ENCODE results near the gene ARAP2.

The ARAP2 gene

GRCh38 chr4:36111172-36111571 is 133.1 kb downstream of the ARAP2 start:
- no peak for DNase-seq

DNA sequence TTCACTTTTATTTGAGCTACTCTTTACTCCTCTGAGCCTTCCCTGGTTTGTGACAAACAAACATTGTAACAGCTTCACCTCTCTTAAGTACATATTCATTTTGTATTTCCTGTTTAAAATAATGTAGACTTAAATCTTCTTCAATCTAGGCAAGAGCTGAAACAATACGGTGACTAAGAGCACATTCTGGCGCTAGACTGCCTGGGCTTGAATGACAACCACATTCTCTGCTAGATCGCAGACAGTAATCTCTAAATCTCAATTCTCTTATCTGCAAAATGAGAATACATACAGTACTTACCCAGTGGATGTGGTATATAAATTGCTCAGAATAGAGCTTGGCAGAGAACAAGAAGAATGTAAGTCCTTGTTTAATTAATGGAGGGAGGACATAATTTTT is 144.8 kb downstream of the ARAP2 start:
- no peak for DNase-seq

DNA sequence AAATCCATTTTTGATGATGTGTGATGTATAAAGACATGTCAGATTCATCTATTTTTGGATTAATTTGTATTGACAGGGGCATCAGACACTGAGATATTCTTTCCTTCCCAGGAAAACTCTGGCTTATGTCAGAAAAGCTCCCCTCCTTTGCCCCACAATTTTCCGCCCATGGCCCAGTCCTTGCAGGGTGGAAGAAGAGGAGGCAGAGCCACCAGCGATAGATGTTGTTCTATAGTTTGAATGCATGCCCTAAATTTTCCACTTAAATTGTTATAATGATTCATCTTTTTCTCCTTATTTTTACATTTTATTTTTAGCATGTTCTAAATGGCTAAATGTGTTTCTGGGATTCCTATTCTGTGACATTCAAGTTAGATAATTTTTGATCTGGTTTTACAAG is 149.3 kb downstream of the ARAP2 start:
- DNase-seq, result no peak

- DNase-seq, result no peak
These were observed 152.3 kb downstream of the ARAP2 start for GRCh38 chr4:36091997-36092396.

- DNase-seq, result no peak
These were observed 155.8 kb downstream of the ARAP2 start for GRCh38 chr4:36088542-36088941.

- DNase-seq, result no peak
These were observed 158.0 kb downstream of the ARAP2 start for GRCh38 chr4:36086261-36086786.

DNA sequence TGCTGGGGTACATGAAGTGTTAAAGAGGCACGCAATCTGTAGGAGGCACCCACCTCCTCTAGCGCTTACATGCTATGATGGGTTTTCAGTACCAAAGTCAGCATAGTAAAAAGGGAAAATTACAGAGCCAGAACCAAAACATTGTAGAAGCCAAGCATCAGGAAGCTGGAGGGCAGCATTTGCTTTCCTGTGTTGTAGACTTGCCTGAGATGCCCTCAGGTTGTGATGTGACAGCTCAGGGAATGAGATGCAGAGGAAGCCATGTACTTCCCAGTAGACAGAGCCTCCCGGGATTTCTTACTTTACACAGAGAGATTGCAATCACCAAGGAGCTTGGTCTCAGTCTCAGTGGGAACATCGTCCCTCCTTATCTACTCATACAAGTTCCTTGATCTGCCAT is 161.5 kb downstream of the ARAP2 start:
- DNase-seq, result no peak

DNA sequence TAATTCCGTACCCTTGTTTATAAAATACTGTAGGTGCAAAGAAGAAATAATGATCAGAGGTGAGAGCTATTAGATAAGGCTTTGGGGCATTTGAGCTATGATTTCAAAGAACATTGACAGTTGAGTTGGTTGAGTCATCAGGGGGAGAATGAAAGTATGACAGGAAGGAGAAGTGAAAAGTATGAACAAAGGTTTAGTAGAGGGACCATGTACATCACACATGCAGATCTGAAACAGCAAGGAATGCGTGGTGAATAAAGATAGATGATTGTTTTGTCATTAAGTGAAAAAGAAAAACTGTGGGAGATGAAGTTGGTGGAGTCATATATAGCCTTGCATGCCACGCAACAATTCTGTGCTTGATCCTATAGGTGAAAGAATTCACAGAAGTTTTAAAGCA is 163.1 kb downstream of the ARAP2 start:
- no peak for DNase-seq

DNA sequence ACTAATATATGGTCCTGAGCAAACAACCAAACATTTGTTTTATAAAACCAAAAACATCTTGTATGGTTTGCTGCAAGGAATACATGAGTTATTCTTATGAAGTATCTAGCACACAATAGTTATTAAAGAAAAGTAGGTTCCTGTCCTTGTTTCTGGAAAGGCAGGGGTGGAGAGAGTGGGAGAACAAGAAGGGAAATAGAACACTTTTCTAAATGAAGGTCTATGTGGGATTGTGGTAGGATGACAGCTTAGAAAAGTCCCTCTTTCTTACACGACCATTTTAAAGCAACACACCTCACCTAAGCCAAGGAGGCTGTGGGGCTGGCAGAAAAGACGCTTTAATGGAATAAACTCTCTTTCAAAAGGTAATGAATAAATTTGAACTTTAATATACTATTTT is 164.6 kb downstream of the ARAP2 start:
- no peak for DNase-seq

GRCh38 chr4:36078319-36078718 is 166.0 kb downstream of the ARAP2 start:
- DNase-seq, result no peak

DNA sequence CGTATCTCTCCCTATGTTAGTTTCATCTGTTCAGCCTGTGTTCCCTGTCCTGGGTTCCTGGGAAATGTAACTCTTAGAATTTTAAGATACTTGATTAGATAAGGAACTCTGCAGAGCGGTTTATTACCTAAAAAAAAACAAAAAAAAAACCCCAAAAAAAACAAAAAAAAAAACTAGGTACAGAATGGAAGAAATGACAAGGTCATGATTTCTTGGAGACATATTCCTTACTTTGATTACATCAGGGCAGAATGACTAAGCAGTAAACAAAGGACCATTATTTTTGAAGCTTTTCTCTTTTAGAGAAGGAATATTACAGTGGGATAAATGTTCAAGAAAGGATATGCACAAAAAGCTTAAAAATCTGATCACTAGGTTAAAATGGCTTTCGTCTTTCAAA is 171.8 kb downstream of the ARAP2 start:
- no peak for DNase-seq

- DNase-seq, result no peak
These were observed 177.2 kb downstream of the ARAP2 start for GRCh38 chr4:36067116-36067515.

GRCh38 chr4:36065274-36065871 is 178.9 kb downstream of the ARAP2 start:
- no peak for DNase-seq

- DNase-seq, result no peak
These were observed 180.2 kb downstream of the ARAP2 start for GRCh38 chr4:36064117-36064516.

DNA sequence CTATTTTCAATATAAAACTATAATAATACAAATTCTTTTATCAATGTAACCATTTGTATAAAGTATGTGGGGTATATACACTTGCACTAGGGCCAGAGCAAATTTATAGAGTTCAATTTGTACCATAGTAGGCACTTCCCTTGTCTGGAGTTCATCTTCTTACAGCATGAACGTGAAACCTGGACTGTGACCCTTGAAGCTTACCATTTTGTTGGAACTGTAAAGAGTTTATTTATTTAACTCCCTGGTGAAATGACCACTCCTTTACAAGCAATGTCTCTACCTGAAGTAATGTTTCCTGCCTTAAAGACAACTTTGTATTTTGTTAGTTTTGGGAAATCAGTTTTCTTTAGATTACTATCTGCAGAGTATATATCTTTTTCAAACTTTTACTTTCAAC is 188.2 kb downstream of the ARAP2 start:
- DNase-seq, result no peak

DNA sequence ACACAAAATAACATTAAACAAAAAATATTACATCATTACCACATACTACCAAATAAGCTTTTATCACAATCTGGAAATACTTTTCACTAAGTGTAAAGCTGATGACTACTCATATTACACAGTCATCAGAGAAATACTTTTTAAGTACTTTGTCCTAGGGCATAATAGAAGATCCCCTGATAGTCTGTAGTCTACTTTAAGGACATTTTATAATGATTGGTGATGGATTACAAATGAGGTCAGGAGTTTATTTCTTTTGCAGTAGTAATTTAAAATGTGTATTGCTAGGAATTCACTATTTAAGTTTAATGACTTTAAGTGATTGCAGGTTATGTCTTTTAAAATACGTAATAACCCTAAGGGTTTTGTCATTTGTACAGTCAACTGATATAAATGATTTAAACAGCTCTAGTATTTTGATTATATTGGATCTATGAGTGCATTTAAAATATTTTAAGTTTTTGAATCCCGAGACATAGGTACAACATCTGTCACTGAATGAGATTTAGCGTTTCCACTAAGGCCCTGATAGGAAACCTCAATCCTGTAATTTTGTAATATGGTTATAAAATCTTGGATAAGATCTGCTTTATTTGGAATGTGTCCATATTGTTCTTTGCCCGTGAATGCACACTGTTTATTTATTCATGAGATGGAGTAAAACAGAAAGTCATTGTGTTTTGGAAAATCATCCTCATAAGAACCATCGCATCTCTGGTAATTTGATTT is 189.5 kb downstream of the ARAP2 start:
- DNase-seq, result no peak

- DNase-seq, result no peak
These were observed 190.4 kb downstream of the ARAP2 start for GRCh38 chr4:36053930-36054329.

DNA sequence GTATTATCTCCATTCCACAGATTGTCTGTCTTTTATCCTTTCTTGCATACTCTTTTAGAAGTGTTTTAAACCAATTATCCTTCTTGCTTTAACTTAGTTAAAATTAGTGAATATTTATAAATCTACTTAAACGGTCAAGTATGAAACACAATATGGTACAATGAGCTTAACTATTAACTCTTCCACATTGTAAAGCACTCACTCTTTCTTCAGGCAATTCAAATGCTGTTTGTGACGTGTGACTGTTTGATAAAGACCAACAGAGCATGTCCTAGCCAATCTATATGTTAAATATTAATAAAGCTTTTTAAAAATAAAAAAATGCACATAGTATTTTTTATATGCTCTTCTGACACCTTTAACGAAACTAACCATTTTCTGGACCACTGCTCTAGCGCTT is 192.7 kb downstream of the ARAP2 start:
- no peak for DNase-seq

GRCh38 chr4:36046026-36046425 is 198.3 kb downstream of the ARAP2 start:
- no peak for DNase-seq

DNA sequence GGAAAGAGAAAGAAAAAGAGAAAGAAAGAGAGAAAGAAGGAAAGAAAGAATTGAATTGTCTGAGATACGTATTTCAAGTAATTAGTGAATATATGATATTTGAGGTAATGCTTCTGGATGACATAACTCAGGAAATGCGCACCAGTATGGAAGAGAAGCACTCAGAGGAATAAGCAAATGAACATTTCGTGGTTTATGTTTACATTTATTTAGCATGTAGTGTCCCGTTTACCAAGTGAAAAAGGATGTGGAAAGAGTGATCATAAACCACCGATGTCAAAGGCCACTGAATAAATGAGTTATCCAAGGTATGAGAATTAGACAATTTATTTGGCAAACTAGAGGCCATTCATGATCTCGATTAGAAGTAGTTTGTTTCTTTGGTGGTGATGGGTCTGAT is 200.4 kb downstream of the ARAP2 start:
- no peak for DNase-seq

DNA sequence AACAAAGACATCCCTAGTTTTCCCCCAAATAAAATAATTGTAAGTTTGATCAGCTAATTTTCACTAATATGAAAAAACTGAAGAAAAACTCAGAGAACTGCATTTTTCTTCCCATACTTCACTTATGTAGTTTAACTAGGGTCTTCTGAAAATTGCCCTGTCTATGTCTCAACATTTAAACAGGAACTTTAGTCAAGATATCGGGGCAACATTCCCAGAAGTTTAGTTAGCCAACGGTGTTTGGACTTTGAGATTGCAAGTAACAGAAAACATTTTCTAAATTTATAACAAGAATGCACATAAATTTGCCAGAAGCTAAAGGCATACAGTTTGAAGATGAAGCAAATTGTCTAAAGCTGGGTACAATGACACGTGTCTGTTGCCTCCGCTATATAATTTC is 201.1 kb downstream of the ARAP2 start:
- no peak for DNase-seq

DNA sequence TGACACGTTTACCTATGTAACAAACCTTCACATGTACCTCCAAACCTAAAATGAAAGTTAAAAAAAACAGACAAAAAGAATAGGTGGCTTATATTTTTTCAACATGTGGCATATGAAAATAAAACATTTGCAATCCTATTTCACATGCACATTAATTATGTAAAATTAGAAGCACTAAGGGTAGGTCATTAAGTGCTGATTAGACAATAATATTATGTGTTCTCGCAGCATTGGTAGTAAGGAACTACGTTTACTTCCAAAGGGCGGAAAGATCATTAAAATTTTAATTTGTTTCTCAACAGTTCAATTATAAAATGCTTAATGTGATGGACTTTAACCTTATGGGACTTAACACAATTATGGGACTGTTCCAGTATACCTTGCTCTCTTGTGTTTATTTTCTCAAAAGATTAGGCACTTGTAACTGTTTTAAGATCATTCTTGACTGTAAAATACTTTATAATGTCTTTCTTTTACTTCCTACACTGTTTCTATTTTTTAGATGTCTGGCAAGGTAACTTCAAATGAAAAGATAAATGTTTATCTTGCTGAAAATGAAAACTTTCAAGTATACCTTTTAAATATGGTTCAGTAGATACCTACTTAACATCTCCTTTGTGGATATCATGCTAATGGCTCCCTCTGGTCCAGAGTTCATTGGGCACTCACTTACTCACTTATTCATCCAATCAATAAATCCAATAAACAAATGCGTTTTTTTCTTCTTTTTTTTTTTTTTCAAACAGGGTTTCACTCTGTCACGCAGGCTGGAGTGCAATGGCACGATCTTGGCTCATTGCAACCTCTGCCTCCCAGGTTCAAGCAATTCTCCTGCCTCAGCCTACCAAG is 202.0 kb downstream of the ARAP2 start:
- DNase-seq, result no peak

GRCh38 chr4:36041340-36041739 is 203.0 kb downstream of the ARAP2 start:
- no peak for DNase-seq

DNA sequence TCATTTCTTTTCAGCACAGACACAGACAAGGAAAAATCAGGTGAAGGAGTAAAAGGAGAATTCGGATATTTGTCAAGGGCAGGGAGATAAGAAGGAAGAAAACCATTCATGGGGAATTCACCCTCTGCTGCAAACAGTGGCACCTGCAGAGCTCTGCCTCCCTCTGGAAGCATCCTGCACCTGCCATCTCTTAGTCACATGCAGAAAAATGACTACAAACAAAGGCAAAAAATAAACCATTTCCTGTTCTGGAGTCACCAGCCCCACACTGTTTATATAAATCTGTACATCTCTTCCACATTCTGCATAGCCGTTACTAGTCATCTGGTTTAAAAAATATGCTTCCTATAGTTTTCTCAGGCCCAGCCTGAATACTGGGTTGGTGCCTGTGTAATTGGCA is 205.3 kb downstream of the ARAP2 start:
- DNase-seq, result no peak
